Measurements from ENCODE around the gene KCNQ1.

Gene KCNQ1

DNA sequence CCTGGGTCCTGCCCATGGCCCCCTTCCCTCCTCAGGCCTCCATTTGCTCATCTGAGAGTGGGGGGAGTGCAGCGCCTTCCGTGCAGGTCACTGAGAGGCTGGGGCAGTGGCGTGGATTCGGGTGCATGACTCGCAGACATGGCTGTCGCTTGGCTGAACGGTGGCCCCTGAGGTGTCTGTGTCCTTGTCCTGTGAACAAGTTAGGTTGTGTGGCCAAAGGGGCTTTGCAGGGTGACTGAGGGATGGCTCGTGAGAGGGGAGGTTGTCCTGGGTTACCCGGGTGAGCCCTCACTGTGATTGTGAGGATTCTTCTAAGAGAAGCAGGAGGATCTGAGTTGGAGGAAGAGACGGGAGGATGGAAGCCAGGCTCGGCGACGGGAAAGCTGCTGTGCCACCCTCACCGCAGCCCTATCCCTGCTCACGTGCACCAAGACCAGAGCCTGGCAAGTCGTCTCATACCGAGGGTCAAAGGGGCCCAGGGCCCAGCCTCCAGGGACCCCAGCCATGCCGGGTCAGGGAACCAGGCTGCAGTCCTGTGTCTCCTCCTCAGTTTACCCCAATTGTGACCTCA lies 79.1 kb downstream of the KCNQ1 start:
- no peaks in the 10 kb centered on the region for H4K20me1 ChIP-seq (ENCODE audit: insufficient read depth, low read length)
- no peaks in the 10 kb centered on the region for H3K36me3 ChIP-seq (ENCODE audit: insufficient read depth, low read length)
- no peak overlapping the region for H3K4me3 ChIP-seq (ENCODE audit: low read depth, low read length, poor library complexity, severe bottlenecking)
- H3K9ac ChIP-seq (ENCODE audit: low read length), result no peak overlapping the region
- no peaks in the 10 kb centered on the region for H3K27me3 ChIP-seq (ENCODE audit: insufficient read depth, low read length)
- H3K9me2 ChIP-seq (ENCODE audit: low read depth, low read length), result no peaks in the 10 kb centered on the region
- H3F3A ChIP-seq (ENCODE audit: insufficient read depth, low read length), result no peaks in the 10 kb centered on the region
- no peak for TF ChIP-seq EZH2 (IDR thresholded peaks at IDR 0.05; ENCODE audit: borderline replicate concordance, low read length)
- TF ChIP-seq, protein P1, sequence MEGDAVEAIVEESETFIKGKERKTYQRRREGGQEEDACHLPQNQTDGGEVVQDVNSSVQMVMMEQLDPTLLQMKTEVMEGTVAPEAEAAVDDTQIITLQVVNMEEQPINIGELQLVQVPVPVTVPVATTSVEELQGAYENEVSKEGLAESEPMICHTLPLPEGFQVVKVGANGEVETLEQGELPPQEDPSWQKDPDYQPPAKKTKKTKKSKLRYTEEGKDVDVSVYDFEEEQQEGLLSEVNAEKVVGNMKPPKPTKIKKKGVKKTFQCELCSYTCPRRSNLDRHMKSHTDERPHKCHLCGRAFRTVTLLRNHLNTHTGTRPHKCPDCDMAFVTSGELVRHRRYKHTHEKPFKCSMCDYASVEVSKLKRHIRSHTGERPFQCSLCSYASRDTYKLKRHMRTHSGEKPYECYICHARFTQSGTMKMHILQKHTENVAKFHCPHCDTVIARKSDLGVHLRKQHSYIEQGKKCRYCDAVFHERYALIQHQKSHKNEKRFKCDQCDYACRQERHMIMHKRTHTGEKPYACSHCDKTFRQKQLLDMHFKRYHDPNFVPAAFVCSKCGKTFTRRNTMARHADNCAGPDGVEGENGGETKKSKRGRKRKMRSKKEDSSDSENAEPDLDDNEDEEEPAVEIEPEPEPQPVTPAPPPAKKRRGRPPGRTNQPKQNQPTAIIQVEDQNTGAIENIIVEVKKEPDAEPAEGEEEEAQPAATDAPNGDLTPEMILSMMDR (IDR thresholded peaks at IDR 0.05; ENCODE audit: low read length), result no peak
- no peaks in the 10 kb centered on the region for H3K79me2 ChIP-seq (ENCODE audit: insufficient read depth, low read length)
- H3K4me1 ChIP-seq (ENCODE audit: insufficient read depth, low read length, severe bottlenecking), result no peaks in the 10 kb centered on the region
- H3K9me3 ChIP-seq (ENCODE audit: low read length), result no peaks in the 10 kb centered on the region
- no peak overlapping the region for H2AFZ ChIP-seq (ENCODE audit: low read length)
- H3K4me2 ChIP-seq (ENCODE audit: low read length), result no peak overlapping the region
- no peak overlapping the region for H3K27ac ChIP-seq (ENCODE audit: low read depth, low read length, poor library complexity, severe bottlenecking)

DNA sequence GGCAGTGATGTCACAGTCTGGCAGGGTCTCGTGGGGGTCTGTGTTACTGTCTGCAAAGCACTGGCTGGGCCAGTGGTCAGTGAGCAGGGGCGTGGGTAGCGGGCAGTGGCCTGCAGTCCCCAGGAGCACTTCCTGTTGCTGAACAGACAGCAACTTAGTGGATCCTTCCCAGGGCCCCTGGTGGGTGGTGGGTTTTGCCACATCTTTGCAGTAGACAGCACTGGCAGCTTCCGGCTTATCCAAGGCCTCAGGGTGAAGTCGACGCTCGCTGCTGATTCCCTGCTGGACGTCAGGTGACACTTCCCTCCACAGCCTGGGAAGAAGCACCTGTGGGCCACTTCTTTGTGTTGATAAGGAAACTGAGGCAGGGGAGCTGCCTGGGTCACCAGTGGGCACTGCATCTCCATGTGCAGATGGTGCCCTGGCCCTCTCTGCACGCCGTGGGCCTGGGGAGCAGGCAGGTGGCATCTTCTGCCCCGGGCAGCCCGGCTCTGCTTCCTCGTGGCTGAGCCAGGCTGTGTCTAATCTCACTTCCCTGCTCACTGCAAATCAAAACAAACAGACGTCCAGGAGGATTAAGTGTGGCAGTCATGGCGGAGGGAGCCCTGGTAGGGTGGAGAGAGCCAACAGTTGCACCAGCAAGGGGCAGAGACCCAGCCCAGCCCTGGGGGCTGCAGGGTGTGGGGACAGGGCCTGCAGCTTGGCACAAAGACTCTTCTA lies 79.8 kb downstream of the KCNQ1 start:
- no peak for TF ChIP-seq EZH2 (IDR thresholded peaks at IDR 0.05; ENCODE audit: borderline replicate concordance, low read length)
- TF ChIP-seq, protein P1 (IDR thresholded peaks at IDR 0.05; ENCODE audit: low read length), result no peak
- H3K4me2 ChIP-seq (ENCODE audit: low read length), result no peak overlapping the region
- H4K20me1 ChIP-seq (ENCODE audit: insufficient read depth, low read length), result no peaks in the 10 kb centered on the region
- H3K4me1 ChIP-seq (ENCODE audit: insufficient read depth, low read length, severe bottlenecking), result no peaks in the 10 kb centered on the region
- no peak overlapping the region for H3K9ac ChIP-seq (ENCODE audit: low read length)
- H3F3A ChIP-seq (ENCODE audit: insufficient read depth, low read length), result no peaks in the 10 kb centered on the region
- no peaks in the 10 kb centered on the region for H3K9me2 ChIP-seq (ENCODE audit: low read depth, low read length)
- no peak overlapping the region for H3K4me3 ChIP-seq (ENCODE audit: low read depth, low read length, poor library complexity, severe bottlenecking)
- H3K79me2 ChIP-seq (ENCODE audit: insufficient read depth, low read length), result no peaks in the 10 kb centered on the region
- no peak overlapping the region for H2AFZ ChIP-seq (ENCODE audit: low read length)
- no peak overlapping the region for H3K27ac ChIP-seq (ENCODE audit: low read depth, low read length, poor library complexity, severe bottlenecking)
- no peaks in the 10 kb centered on the region for H3K36me3 ChIP-seq (ENCODE audit: insufficient read depth, low read length)
- H3K27me3 ChIP-seq (ENCODE audit: insufficient read depth, low read length), result no peaks in the 10 kb centered on the region
- H3K9me3 ChIP-seq (ENCODE audit: low read length), result no peaks in the 10 kb centered on the region

DNA sequence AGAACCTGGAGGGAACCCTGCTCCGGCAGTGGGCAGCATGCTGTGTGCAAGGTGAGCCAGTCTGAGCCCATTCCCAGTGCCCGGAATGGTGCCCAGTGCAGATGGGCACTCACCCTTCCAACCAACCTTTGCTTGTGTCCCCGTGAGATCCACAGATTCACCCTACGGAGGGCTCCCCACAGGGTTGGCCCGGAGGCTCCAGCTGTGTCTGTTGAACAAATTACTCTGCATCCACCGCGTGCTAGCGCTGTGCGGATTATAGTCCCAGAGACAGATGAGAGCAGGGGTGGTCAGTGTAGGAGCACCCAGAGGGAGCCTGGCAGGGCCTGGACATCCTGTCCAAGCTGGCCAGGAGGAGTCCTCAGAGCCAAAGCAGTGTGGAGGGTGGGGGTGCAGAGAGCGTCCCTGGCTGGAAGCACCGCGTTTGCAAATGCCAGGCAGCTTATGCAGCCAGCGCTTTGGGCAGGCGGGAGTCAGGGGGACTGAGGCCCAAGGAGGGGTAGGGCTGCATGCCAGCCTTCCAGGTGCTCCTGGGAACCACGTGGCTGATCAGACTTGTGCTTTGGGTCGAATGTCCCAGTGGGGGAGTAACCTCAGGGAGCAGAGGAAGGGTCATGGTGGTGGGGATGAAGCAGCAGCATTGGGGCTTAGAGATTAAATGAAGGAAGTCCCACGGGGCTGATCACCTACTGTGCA lies 80.5 kb downstream of the KCNQ1 start:
- Histone ChIP-seq H3K9ac (ENCODE audit: low read length) (no peak overlapping the region), H3K4me3 (ENCODE audit: low read depth, low read length, poor library complexity, severe bottlenecking) (no peak overlapping the region), H3K79me2 (ENCODE audit: insufficient read depth, low read length) (no peaks in the 10 kb centered on the region), H2AFZ (ENCODE audit: low read length) (no peak overlapping the region), H3K27me3 (ENCODE audit: insufficient read depth, low read length) (no peaks in the 10 kb centered on the region), H3K9me2 (ENCODE audit: low read depth, low read length) (no peaks in the 10 kb centered on the region), H3K27ac (ENCODE audit: low read depth, low read length, poor library complexity, severe bottlenecking) (no peak overlapping the region), H3K4me1 (ENCODE audit: insufficient read depth, low read length, severe bottlenecking) (no peaks in the 10 kb centered on the region), H3K4me2 (ENCODE audit: low read length) (no peak overlapping the region), H4K20me1 (ENCODE audit: insufficient read depth, low read length) (no peaks in the 10 kb centered on the region), H3K36me3 (ENCODE audit: insufficient read depth, low read length) (no peaks in the 10 kb centered on the region), H3F3A (ENCODE audit: insufficient read depth, low read length) (no peaks in the 10 kb centered on the region), H3K9me3 (ENCODE audit: low read length) (no peaks in the 10 kb centered on the region)
- no peak for TF ChIP-seq EZH2 (IDR thresholded peaks at IDR 0.05; ENCODE audit: borderline replicate concordance, low read length)
- TF ChIP-seq, protein P1 (IDR thresholded peaks at IDR 0.05; ENCODE audit: low read length), result no peak
